Adrenal gland (tissue), 5 donors: ENCODE measurements around the gene CACNA1B.

Source experiments
- CTCF ChIP-seq, 6 experiments: fragments of 450-650 bp in 4 of 6; fragments of 200-600 bp in 2 of 6; sonication (generic) in 1 of 6; IDR thresholded peaks; 1 replicate in 5 of 6; 2 replicates in 1 of 6; pipeline versions ENCODE4 v1.5.1 to v1.8.0; 2016 to 2021; ENCODE audit warnings: antibody characterized with exemption in 6 of 6, mild to moderate bottlenecking in 2 of 6, moderate library complexity in 1 of 6
- POLR2A ChIP-seq, 2 donors: fragments of 450-650 bp; IDR thresholded peaks; one replicate each; pipeline ENCODE4 v1.6.1; 2017; ENCODE audit warnings: antibody characterized with exemption in 2 of 2, mild to moderate bottlenecking in 2 of 2, moderate library complexity in 1 of 2
- donor health status: DM: no; HTN: no; CAD: no.

- TF ChIP-seq CTCF (IDR thresholded peaks at IDR 0.05) = no peak
- no peak for TF ChIP-seq POLR2A (IDR thresholded peaks at IDR 0.05)
Measured at GRCh38 chr9:137970686-137971476, 93.3 kb downstream of the CACNA1B start.
